Activated effector memory CD4-positive, alpha-beta T cell treated with Interleukin-2 at 50 U/mL for 16 hours (primary cell): ENCODE measurements around the gene LIN37.

Source experiments
- DNase-seq: peaks from one replicate; pipeline ENCODE4 v3.0.0-alpha.2; 2020

The LIN37 gene

GRCh38 chr19:35738021-35738886, 10.1 kb upstream of the LIN37 start:
- DNase-seq: no peak

GRCh38 chr19:35738887-35739229, 9.5 kb upstream of the LIN37 start:
- no peak for DNase-seq

DNA sequence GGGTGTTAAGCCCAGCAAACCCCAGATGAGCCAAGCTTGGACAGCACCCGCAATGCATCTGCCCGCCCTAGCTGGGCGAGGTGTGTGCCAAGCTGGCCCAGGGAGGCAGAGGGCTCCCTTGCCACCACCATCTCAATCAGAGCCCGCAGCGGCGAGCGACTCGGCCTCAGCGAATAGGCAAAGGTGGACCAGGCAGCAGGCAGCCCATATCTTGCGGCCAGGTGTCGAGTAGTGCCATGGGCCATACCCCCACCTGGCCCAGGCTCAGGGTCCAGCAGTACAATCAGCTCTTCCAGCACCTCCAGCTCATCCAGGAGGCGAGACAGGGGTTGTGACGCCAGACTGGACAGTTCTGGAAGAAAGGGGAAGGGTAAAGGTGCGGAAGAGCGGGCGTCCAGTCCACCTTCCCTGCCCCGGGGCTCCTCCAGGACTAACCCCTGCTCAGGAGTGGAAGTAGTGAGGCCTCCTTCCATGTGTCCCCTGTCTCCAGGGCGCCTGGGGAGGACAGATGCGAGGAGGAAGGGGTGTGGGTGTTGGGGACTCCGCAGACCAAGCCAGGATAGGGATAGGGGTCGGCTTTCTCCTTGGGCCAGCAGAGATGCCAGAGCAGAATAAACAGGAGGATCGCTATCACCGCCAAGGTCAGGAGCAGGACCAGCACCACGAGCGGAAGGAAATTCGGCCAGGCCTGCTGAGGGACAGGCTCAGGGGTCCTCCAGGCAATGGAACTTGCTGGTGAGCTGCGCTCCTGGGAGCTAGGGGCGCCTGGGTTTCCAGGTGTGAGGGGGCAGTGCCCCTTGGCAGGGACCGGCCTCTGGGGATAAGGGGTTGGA, 8.9 kb upstream of the LIN37 start:
- DNase-seq: no peak

GRCh38 chr19:35740108-35740422, 8.3 kb upstream of the LIN37 start:
- DNase-seq: no peak

DNA sequence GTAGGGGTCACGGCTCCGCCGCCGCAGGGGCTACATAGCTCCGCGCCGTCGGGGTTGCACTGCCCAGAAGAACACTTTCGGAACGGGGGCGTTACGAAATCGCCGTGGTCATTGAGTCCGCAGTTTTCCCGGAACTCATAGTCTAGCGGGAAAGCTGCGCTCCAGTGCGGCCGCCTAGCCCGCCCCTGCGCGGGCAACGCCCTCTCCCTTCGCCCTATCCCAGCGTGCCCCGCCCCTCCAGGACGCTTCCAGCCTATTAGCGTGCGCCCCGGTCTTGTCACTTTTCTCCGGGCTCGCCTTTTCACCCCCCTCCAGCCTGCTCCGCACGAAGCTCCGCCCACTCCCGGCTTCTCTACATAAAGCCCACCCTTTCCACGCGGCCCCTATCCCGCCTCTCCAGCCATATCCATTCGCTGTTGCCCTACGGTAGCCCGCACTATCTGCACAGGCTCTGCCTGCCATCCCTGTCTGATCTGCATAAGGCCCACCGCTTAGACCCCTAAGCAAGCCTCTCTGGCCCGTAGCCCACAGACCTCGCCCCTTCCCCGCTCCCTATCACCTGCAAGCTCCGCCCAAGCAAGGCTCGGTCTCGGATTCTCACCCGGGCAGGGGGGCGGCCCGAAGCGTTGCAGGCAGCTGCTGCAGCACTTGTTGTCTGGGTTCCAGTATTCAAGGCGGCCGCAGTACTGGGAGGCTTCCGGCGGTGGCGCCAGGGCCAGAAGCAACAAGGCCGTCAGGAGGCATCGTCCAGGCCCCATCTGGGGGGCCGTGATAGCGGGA, 7.8 kb upstream of the LIN37 start:
- DNase-seq: peak; percentile 93

DNA sequence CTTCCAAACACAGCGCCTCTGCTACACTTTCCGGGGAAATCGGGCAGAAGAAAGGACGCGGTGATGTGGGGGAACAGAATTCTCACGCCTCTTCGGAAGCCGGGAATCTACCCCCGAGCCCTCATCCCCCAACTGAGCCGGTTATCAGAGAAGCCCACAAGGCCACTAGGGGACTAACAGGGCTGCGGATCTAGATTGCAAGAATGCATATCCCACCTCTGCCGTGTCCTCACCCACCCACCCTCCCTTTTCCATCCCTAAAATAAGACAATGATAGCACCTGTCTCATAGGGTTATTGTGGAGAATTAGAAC, 7.2 kb upstream of the LIN37 start:
- peak; percentile 27 for DNase-seq

DNA sequence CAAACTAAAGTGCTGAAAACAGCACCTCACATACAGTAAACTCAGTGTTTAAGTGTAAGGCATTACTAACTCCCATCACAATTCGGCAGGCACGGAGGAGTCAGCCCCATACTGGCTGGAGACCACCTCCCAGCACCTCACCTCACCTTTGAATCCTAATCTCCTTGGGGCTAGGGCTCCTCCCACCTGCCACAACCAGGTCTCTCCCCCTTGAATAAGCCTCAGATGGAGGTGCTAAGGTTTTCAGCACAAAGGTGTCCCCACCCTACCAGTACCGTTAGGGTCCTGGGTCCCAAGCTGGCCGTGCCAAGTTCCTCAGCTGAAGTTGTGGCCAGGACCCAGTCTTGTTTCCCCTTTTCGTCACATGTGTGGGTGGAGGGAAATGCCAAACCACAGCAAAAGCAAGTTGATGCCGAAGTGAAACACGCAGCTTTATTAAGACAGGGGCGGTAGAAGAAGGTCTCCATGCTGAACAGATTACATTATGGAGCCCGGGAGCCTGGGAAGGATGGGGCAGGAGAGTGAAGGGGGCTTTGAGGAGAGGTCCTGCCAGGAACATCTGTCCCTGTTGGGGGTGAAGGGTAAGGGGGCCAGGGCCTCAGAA, 6.2 kb upstream of the LIN37 start, which contains the start of gene IGFLR1:
TSS of gene IGFLR1 (minus strand) at position 332 of the 604 bp plus-strand sequence. CDS start 1,272 bp downstream, outside the sequence.
- DNase-seq: peak; percentile 48

DNA sequence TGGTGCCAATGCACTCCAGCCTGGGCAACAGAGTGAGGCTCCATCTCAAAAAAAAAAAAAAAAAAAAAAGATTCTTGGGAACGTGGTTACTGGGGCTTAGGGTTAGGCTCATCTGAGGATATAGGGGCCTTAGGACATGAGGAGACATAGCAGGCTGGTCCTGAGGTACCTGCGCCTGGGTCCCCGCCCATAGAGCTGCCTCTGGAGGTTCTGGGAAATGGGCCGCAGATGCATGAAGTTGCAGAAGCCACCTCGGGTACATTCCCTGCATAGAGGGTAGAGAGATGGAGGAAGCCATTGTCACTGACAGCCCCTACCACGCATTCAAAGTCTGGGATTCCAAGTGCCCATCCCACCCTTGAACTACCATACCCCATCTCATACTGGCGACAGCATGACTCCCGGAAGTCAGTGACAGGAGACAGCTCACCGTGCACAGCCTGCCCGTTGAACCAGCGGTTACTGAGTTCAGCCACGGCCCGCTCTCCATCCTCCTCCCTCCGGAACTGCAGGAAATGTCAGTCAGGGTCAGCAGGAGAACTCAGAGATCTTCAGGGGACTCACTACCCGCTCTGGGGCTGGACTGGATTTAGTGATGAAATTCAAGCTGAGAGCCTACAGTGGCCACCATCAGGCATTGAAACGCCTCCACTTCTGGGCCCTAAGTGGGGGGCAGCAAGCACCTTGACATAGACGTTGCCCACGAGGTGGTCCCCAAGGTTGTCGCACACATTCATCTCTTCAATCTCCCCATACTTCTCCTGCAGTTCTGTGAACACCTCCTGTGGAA, 4.5 kb upstream of the LIN37 start:
- no peak for DNase-seq

- peak; percentile 87 for DNase-seq
Measured at GRCh38 chr19:35744430-35745327, 3.7 kb upstream of the LIN37 start.

DNA sequence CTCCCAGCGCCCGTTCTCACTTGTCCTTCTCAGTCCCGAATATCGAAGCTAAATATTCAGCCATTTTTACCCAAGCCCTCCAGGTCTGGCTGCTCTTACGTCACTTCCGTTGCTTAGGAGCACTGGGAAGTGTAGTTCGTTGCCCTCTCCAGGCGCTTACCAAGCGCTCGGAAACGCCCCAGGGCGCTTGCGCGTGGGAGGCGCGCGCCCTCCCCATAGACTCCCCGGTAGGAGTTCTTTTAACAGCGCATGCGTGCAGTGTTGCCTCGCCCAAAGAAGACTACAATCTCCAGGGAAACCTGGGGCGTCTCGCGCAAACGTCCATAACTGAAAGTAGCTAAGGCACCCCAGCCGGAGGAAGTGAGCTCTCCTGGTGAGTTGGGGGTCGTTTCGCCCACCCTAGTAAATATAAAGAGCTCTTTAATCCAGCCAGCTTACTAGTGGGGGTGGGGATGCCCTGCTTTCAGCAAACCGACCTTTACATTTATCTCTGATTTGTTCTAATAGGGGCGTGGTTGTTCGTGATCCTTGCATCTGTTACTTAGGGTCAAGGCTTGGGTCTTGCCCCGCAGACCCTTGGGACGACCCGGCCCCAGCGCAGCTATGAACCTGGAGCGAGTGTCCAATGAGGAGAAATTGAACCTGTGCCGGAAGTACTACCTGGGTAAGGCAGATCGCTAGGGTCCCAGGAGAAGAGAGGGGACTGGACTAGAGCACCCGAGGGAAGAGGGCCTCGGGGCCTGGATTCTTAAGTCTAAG, 2.9 kb upstream of the LIN37 start, which contains the start of the genes PSENEN and U2AF1L4:
TSS of gene PSENEN (plus strand) at position 324 of the 759 bp plus-strand sequence. CDS start at position 604, 280 bp downstream.
TSS of gene U2AF1L4 (minus strand) at position 91 of the 759 bp plus-strand sequence. CDS start at position 64, 27 bp downstream.
- peak; percentile 96 for DNase-seq

DNA sequence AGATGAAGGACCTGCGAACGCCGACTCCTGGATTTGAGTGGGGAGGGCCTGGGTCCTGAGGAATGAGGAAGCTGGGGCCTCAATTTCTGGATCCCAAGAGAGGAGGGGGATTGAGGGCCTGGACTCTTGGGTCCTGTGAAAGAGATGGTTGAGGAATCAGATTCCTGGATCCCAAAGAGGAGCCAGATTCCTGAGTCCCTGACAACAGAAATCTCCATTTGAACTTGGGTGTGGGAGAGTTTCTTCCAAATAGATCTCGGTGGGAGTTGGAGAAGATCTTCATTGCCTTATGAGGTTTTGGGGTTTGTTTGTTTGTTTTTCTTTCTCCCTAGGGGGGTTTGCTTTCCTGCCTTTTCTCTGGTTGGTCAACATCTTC, 2.3 kb upstream of the LIN37 start:
- DNase-seq: no peak

DNA sequence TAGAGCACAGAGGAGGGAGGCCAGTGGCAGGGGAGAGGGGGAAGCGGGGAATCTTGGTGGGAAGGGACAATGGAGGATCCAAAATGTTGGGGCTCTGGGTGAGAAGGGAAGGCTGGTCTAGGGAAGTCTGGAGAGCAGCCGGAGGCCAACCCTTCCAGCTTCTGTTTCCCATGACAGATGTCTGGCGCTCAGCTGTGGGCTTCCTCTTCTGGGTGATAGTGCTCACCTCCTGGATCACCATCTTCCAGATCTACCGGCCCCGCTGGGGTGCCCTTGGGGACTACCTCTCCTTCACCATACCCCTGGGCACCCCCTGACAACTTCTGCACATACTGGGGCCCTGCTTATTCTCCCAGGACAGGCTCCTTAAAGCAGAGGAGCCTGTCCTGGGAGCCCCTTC, 1.8 kb upstream of the LIN37 start:
- DNase-seq: no peak

DNA sequence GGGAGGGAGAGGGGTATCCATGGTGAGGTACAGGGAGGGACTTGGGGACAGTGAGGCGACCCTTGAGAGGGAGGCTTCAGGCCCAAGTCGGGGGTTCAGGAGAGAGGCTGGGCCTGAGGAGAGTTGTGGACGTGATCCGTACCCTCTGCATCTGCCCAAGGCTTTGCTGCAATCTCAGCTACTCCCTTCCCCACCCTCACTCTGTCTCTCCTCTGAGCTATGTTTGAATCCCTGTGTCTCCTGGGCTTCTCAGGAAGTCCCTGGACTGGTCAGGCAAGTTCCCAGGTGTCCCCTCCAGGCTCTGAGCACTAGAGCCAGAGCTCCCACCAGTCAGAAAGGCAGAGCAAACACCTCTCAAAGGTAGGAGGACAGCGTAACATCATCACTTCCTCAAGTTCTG, 1.8 kb downstream of the LIN37 start:
- no peak for DNase-seq

DNA sequence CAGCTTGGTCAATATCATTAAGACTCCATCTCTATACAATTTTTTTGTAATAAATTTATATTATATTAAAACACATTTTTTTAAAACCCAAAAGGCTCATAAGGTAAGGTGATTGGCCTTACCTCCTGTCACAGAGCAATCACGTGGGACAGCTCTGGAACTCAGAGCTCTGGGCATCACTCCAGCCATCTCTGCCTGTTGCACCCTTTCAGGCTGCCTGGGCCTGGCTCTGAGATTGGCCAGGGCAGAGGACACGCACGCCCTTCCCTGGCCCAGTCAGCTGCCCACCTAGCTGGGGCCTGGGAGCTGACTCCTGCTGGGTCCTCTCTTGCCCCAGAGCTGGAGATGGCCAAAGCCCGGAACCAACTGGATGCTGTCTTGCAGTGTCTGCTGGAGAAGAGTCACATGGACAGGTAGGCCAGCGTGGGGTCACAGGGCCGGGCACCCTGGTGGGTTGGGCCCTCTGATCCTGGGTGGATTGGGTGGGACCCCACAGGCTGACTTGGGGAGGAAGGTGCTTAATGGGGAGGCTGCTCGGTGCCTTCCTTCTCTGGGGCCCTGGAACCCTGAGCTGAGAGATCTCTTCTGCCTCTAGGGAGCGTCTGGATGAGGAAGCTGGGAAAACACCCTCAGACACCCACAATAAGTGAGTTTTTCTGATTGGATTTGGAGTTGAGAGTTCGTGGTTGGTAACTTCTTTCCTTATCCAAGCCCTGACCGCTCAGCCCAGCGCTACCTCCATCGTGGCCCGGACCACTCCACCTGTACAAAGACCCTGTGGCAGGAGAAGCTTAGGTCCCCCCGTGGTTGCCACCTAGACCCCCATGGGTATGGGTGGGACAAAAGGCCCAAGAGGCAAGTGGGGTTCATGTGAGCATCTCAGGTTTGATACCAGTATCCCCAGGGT, 3.7 kb downstream of the LIN37 start:
- no peak for DNase-seq

DNA sequence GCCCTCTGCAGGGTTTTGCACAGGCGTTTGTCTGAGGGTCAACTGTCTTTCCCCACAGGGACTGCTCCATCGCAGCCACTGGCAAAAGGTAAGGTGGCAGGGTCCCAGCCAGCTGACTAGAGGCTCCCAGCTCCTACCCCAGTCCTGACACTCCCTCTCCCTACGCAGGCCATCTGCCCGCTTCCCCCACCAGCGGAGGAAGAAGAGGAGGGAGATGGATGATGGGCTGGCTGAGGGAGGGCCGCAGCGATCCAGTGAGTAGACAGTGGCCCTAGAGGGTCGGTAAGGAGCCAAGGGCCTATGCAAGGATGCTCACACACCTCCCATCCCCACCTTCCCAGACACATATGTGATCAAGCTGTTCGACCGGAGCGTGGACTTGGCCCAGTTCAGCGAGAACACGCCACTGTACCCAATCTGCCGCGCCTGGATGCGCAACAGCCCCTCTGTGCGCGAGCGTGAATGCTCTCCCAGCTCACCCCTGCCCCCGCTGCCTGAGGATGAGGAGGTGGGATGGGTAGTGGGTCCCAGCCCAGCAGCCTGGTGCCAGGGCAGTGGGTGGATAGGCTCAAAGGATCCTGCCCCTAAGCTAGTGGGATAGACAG, 4.5 kb downstream of the LIN37 start:
- no peak for DNase-seq

DNA sequence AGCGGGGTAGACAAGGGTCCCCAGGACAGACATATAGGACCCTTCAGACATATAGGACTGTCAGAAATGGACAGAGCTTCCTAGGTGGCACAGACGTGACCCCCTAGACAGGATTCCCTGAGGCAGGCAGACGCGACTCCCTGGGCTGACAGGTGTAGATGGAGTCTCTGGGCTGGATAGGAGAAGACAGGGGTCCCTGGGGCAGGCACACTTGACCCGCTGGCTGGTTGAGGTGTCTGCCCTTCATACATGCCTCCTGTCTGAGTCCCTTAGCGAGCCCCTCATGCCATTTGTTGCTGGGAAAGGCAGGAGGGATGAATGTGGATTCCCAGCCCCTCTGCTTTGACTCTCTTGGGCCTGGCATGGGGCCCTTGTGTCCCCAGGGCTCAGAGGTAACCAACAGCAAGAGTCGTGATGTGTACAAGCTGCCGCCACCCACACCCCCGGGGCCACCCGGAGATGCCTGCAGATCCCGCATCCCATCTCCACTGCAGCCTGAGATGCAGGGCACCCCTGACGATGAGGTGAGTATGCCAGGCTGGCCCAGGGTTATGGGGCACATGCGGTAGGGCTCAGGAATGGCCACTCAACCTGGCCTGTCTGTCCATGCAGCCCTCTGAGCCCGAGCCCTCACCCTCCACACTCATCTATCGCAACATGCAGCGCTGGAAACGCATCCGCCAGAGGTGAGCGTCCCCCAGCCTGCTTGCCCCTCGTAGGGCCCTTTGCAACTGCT, 5.4 kb downstream of the LIN37 start:
- no peak for DNase-seq

DNA sequence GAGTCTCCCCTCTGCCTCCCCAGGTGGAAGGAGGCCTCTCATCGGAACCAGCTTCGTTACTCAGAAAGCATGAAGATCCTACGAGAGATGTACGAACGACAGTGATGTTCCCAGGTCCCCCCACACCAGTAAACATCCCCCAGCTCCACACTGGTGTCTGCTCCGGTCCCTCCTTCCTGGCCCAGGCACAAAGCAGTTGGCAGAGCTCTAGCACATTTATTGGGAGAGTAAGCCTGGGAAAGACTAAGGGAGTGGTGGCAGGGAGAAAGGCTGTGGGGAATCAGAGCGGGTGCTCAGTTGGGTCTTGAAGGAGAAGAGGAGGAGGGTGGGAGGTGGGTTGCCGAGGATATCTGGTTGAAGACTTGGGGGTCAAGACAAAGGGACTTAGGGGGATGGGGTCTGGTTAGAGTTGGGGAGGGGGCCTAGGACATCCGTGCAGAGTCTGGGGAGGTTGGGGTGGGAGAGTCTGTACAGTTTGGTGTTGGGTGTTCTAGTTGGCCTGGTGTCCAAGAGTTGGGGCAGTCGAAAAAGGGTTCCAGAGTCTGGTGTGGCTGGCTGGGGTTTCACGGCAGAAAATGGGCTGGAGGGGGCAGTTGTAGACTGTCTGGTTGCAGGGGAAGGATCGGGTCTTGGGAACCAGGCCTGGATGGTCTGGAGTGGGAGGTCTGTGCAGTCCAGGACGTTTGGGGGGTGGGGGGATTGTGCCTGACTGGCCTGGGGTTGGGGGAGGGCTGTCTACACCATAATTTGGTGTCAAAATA, 6.2 kb downstream of the LIN37 start:
- DNase-seq: no peak
